GM23248 (cell line): Measurements from ENCODE around the gene COPS3.

Source experiments
- EZH2 ChIP-seq: fragments of 200-600 bp; sonication (generic); IDR thresholded peaks from 2 replicates; pipeline ENCODE4 v1.6.1; 2018; ENCODE audit warnings: antibody characterized with exemption, mild to moderate bottlenecking; ENCODE audit not compliant: insufficient read depth, poor library complexity, severe bottlenecking
- EZH2phosphoT487 ChIP-seq: fragments of 200-600 bp; sonication (generic); IDR thresholded peaks from 2 replicates; pipeline ENCODE4 v1.6.1; 2018; ENCODE audit warnings: antibody characterized with exemption, moderate library complexity, mild to moderate bottlenecking, low read depth; ENCODE audit not compliant: insufficient read depth

DNA sequence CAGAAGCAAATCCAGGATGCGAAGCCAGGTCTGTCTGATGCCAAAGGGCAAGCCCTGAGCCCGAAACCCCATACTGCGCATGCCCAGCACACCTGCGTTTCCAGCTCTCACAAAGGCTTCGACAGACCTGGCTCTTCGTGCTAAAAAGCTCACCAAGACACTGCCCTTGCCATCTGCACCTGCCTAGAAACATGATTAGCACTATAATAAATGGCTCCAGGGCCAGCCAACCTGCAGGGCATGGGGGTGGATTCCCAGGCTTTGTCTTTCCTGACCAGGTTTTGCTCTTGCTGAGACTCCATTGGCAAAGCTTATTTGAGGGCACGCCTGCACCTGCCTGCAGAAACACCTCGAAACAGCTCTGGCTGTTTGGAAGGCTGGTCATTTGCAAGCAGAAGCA lies 60.5 kb downstream of the COPS3 start:
- TF ChIP-seq EZH2phosphoT487 (no peak), EZH2 (no peak)
